HL-60 (cell line): Measurements from ENCODE around the gene LRSAM1.

Source experiments
- DNase-seq, 2 experiments: peaks; one replicate each; pipeline ENCODE4 v3.0.0-alpha.2; 2010 to 2020; ENCODE audit warnings: low read depth in 1 of 2, low spot score in 1 of 2
- H3K27ac ChIP-seq: fragments of 250-450 bp; sonication (Bioruptor Pico); replicated peaks from 2 replicates; pipeline ENCODE4 v1.5.1; 2020; ENCODE audit warnings: mild to moderate bottlenecking, moderate library complexity
- H3K27me3 ChIP-seq: fragments of 250-450 bp; sonication (Bioruptor Pico); 2 replicates; pipeline ENCODE4 v1.5.1; 2021; ENCODE audit warnings: mild to moderate bottlenecking, moderate library complexity; ENCODE audit not compliant: insufficient read depth, poor library complexity, severe bottlenecking
- H3K4me3 ChIP-seq: replicated peaks from 2 replicates; pipeline ENCODE4 v1.5.1; 2011; ENCODE audit warnings: mild to moderate bottlenecking, control low read depth, low read length; ENCODE audit not compliant: insufficient read depth
- GABPA ChIP-seq: IDR thresholded peaks from 2 replicates; pipeline ENCODE4 v1.6.1; 2012; ENCODE audit warnings: low read depth
- POLR2AphosphoS5 ChIP-seq: IDR thresholded peaks from 2 replicates; pipeline ENCODE4 v1.6.1; 2012; ENCODE audit warnings: low read depth
- SPI1 ChIP-seq: IDR thresholded peaks from 2 replicates; pipeline ENCODE4 v1.6.1; 2012; ENCODE audit warnings: low read depth, mild to moderate bottlenecking, borderline replicate concordance
- long read RNA-seq: library from polyadenylated mRNA; unstranded; transcript quantifications from one replicate; pipeline ENCODE4 v2.0.0, GENCODE V29; 2020
- TF ChIP-seq, protein P1 (sequence below): IDR thresholded peaks from 2 replicates; pipeline ENCODE4 v1.6.1; 2012; ENCODE audit warnings: low read depth; ENCODE audit not compliant: insufficient replicate concordance
- TF ChIP-seq, protein P2 (sequence below): IDR thresholded peaks from one replicate; pipeline ENCODE4 v1.5.1; 2011; ENCODE audit warnings: low read length, control low read depth, inconsistent platforms; ENCODE audit not compliant: insufficient read depth

The LRSAM1 gene
- long read RNA-seq, transcript LRSAM1-202 (25 exons, 3,376 nt) = minor isoform, 21 of 214 reads
- long read RNA-seq, transcript LRSAM1-201 (26 exons, 3,146 nt) = major isoform, 110 of 214 reads
- long read RNA-seq, partial matches to known transcripts = 38 of 214 reads
- long read RNA-seq, other reads (novel, unspliced or antisense) = 45 of 214 reads

DNA sequence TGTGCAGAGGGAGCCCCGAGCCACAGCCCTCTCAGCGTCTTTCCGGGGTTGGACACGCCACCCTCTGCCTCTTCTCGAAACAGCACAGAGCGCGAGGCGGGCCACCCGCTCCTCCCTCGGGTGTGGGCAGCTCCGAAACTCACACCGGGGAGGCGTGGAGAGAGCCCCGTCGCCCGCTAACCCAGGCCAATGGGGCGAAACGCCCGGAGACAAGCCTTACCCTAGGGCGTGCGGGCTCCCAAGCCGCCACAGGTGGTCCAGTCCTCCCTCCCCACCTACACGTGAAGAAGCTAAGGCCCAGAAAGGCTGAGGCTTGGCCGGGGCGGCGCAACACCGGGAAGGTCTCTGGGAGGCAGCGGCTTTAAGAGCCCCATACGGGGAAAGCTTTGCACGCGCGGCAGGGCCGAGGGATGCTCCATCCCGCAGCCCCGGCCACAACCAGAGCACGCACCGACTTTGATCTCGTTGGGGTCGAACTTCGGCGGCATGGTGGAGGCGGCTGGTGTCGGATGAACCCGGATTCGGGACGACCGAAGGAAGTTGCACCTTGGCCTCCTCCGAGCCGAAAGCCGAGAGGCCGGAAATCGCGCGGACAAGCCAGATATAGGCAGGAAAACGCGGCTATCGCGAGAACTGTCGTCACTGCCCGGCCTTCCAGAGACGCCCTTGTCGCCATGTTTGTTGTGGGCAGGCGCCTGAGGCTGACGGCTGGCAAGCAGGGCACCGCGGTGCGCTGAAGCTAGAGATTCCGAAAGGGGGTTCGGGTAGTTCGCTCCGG is at the start of gene LRSAM1, which contains the start of gene RPL12:
TSS of gene LRSAM1 (plus strand) at position 681 of the 778 bp plus-strand sequence. CDS start 3,018 bp downstream, outside the sequence.
TSS of gene RPL12 (minus strand) at position 577 of the 778 bp plus-strand sequence. CDS start at position 488, 89 bp downstream.
- Histone ChIP-seq H3K4me3 (peak within 1 kb of the TSS; percentile 83), H3K27me3 (no peaks in the 10 kb centered on the region), H3K27ac (peak within 1 kb of the TSS; percentile 94)
- TF ChIP-seq, protein P1, sequence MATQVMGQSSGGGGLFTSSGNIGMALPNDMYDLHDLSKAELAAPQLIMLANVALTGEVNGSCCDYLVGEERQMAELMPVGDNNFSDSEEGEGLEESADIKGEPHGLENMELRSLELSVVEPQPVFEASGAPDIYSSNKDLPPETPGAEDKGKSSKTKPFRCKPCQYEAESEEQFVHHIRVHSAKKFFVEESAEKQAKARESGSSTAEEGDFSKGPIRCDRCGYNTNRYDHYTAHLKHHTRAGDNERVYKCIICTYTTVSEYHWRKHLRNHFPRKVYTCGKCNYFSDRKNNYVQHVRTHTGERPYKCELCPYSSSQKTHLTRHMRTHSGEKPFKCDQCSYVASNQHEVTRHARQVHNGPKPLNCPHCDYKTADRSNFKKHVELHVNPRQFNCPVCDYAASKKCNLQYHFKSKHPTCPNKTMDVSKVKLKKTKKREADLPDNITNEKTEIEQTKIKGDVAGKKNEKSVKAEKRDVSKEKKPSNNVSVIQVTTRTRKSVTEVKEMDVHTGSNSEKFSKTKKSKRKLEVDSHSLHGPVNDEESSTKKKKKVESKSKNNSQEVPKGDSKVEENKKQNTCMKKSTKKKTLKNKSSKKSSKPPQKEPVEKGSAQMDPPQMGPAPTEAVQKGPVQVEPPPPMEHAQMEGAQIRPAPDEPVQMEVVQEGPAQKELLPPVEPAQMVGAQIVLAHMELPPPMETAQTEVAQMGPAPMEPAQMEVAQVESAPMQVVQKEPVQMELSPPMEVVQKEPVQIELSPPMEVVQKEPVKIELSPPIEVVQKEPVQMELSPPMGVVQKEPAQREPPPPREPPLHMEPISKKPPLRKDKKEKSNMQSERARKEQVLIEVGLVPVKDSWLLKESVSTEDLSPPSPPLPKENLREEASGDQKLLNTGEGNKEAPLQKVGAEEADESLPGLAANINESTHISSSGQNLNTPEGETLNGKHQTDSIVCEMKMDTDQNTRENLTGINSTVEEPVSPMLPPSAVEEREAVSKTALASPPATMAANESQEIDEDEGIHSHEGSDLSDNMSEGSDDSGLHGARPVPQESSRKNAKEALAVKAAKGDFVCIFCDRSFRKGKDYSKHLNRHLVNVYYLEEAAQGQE = peak; percentile 84
- peak; percentile 99 for TF ChIP-seq POLR2AphosphoS5
- TF ChIP-seq, protein P2, sequence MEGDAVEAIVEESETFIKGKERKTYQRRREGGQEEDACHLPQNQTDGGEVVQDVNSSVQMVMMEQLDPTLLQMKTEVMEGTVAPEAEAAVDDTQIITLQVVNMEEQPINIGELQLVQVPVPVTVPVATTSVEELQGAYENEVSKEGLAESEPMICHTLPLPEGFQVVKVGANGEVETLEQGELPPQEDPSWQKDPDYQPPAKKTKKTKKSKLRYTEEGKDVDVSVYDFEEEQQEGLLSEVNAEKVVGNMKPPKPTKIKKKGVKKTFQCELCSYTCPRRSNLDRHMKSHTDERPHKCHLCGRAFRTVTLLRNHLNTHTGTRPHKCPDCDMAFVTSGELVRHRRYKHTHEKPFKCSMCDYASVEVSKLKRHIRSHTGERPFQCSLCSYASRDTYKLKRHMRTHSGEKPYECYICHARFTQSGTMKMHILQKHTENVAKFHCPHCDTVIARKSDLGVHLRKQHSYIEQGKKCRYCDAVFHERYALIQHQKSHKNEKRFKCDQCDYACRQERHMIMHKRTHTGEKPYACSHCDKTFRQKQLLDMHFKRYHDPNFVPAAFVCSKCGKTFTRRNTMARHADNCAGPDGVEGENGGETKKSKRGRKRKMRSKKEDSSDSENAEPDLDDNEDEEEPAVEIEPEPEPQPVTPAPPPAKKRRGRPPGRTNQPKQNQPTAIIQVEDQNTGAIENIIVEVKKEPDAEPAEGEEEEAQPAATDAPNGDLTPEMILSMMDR = no peak
- TF ChIP-seq GABPA = 0 out of 2 replicates have a peak, but pooled peaks have one; percentile 46
- DNase-seq = peak; percentile 95

DNA sequence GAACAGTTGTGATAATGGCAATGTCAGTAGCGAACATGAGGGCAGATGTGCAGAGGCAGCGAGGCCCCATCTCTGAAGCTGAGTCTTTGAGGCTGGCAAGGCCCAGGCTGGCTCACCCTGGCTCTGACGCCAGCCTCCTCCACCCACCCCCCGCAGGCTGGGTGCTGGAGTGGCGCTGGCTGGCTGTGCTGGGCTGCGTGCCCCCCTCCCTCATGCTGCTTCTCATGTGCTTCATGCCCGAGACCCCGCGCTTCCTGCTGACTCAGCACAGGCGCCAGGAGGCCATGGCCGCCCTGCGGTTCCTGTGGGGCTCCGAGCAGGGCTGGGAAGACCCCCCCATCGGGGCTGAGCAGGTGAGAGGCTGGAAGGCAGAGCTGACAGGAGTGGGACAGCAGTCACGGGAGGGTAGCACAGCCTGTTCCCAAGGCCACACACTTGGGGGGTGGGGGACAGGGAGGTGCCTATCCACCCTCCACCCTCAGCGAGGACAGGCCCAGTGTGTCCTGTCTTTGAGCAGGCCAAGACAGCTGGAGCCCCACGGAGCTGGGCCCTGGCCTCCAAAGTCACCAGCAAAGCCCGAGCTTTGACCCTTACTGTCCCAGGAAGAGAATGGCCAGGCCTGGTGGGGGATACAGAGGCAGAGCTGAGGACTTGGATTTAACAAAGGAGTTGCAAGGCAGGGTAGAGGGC is 48.8 kb upstream of the LRSAM1 start:
- H3K4me3 ChIP-seq = no peak overlapping the region
- H3K27ac ChIP-seq = no peak overlapping the region
- TF ChIP-seq GABPA = no peak
- TF ChIP-seq SPI1 = no peak
- TF ChIP-seq, protein P1 = no peak
- TF ChIP-seq, protein P2 = no peak
- TF ChIP-seq POLR2AphosphoS5 = no peak
- DNase-seq = no peak
- no peaks in the 10 kb centered on the region for H3K27me3 ChIP-seq

DNA sequence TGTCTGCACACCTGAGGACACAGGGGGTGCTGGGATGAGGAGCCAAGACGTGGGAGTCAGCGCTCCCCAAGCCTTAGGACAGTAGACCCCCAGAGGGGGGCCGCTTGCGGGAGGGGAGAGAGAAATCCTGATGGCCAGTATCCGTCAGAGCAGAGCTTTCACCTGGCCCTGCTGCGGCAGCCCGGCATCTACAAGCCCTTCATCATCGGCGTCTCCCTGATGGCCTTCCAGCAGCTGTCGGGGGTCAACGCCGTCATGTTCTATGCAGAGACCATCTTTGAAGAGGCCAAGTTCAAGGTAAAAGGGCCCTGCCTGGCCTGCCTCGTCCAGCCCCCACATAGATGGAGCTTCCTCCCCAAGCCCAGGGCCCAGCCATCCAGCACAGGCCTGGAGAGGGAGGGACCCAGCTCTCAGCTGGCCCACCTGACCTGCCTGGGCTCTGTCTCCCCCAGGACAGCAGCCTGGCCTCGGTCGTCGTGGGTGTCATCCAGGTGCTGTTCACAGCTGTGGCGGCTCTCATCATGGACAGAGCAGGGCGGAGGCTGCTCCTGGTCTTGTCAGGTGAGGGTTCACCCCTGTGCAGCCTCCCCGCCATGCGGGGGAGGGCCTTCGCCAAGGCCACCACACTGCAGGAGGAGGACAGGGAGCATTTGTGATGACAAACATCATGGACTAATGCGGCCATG is 47.7 kb upstream of the LRSAM1 start:
- H3K27ac ChIP-seq = no peak overlapping the region
- DNase-seq = no peak
- H3K4me3 ChIP-seq = no peak overlapping the region
- TF ChIP-seq, protein P1 = no peak
- no peak for TF ChIP-seq GABPA
- TF ChIP-seq POLR2AphosphoS5 = no peak
- no peak for TF ChIP-seq SPI1
- TF ChIP-seq, protein P2 = no peak
- H3K27me3 ChIP-seq = no peaks in the 10 kb centered on the region
